ENCODE measurements around the gene SECISBP2L.

DNA sequence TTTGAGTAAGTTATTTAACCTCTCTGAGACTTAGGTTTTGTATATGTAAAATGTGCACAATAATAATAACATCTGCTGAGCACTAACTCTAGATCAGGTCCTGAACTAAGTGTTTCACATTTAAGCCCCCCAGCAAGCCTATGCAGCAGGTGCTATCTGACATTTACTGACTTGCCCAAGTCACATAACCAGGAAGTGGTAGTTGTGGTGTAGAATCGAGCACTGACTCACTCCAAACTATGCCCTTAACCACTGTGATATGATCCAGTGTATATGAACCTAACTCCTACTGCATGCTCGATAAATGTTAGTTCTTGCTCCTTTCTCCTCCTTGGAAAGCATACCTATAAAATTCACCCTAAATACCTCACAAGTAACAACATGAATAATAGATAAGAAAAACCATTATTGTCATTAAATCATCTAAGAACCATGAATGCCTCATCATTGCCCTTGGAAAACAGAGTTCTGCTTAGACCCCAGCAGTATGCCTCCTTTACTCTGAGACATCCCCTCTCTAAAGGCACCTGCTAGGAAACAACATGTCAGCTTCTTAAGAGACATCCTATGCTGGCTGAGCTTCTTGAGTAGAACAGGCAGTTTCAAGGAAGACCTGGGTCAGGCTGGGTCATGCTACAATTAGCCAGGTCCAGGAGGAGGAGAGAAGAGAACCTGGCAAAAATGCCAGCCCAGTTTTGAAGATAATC lies 79.5 kb downstream of the SECISBP2L start:
- TF ChIP-seq, protein P1, sequence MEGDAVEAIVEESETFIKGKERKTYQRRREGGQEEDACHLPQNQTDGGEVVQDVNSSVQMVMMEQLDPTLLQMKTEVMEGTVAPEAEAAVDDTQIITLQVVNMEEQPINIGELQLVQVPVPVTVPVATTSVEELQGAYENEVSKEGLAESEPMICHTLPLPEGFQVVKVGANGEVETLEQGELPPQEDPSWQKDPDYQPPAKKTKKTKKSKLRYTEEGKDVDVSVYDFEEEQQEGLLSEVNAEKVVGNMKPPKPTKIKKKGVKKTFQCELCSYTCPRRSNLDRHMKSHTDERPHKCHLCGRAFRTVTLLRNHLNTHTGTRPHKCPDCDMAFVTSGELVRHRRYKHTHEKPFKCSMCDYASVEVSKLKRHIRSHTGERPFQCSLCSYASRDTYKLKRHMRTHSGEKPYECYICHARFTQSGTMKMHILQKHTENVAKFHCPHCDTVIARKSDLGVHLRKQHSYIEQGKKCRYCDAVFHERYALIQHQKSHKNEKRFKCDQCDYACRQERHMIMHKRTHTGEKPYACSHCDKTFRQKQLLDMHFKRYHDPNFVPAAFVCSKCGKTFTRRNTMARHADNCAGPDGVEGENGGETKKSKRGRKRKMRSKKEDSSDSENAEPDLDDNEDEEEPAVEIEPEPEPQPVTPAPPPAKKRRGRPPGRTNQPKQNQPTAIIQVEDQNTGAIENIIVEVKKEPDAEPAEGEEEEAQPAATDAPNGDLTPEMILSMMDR (optimal IDR thresholded peaks at IDR 0.05 in 1 of 3, IDR thresholded peaks at IDR 0.05 in 1 of 3, conservative IDR thresholded peaks at IDR 0.05 in 1 of 3; ENCODE audit: extremely low read depth in 1 of 3, insufficient read depth in 2 of 3, low read length in 3 of 3), result no peak
- no peak for TF ChIP-seq EZH2 (IDR thresholded peaks at IDR 0.05; ENCODE audit: low read length)

Data from keratinocyte (primary cell).